Neural cell (in vitro differentiated cells): Measurements from ENCODE around the gene CYP8B1.

Source experiments
- EP300 ChIP-seq: fragments of 450-650 bp; conservative IDR thresholded peaks from 2 replicates; pipeline ENCODE4 v1.6.1; 2014; ENCODE audit warnings: antibody characterized with exemption, mild to moderate bottlenecking, moderate library complexity; ENCODE audit not compliant: poor library complexity, severe bottlenecking
- EZH2 ChIP-seq: fragments of 200-600, 300-800 bp; shearing (Covaris generic), sonication (generic); IDR thresholded peaks from 2 replicates; pipeline ENCODE4 v1.6.1; 2014; ENCODE audit warnings: antibody characterized with exemption, low read length, borderline replicate concordance, mild to moderate bottlenecking; ENCODE audit not compliant: insufficient read depth, poor library complexity, severe bottlenecking
- POLR2AphosphoS5 ChIP-seq: IDR thresholded peaks from 2 replicates; pipeline ENCODE4 v1.6.1; 2012
- SMC3 ChIP-seq: fragments of 450-650 bp; conservative IDR thresholded peaks from 2 replicates; pipeline ENCODE4 v1.6.1; 2014; ENCODE audit warnings: antibody characterized with exemption, mild to moderate bottlenecking, moderate library complexity; ENCODE audit not compliant: poor library complexity
- TAF1 ChIP-seq: IDR thresholded peaks from 2 replicates; pipeline ENCODE4 v1.6.1; 2012; ENCODE audit warnings: low read depth
- TF ChIP-seq, protein P1 (sequence below): fragments of 450-650 bp; IDR thresholded peaks from 2 replicates; pipeline ENCODE4 v1.5.1; 2014; ENCODE audit warnings: antibody characterized with exemption, mild to moderate bottlenecking, moderate library complexity; ENCODE audit not compliant: poor library complexity, severe bottlenecking

DNA sequence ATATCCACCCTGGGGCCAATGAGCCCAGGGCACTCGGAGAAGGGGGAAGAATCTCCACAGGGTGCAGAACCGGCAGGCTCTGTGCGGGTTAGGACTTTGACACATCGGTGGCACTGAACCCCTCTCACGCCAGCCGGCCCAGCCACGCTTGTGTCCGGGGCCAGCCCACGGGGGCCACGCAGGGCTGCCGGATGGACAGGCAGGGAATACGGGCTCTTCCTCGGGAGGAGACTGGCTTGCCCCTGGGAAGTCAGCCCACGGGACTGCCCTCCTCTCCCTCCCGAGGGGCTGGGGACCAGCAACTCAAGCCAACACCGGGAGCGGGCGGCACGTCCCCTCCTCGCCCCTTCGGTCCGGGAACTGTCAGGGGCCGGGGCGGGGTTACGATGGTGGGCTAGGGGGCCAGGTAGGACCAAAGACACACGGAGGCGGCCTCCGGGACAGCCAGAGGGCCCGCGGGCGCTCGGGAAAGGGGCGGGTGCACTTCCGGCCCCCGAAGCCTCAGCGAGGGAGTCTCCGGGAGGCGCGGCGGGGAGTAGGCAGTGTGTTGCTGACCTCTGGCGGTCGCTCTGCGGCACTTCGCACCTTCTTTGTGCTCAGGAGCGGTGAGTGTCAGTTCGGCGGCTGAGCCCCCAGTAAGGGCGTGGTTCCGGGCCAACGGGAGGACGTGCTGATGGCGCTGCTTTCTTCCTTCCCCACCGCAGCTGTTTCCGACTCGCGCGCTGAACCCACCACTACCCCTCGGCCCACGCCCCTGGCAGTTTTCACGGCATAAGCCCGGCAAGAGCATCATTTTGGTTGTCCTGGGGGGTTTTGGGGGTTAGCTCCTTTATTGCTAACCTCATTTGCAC lies 5.1 kb upstream of the CYP8B1 start:
- TF ChIP-seq, protein P1, sequence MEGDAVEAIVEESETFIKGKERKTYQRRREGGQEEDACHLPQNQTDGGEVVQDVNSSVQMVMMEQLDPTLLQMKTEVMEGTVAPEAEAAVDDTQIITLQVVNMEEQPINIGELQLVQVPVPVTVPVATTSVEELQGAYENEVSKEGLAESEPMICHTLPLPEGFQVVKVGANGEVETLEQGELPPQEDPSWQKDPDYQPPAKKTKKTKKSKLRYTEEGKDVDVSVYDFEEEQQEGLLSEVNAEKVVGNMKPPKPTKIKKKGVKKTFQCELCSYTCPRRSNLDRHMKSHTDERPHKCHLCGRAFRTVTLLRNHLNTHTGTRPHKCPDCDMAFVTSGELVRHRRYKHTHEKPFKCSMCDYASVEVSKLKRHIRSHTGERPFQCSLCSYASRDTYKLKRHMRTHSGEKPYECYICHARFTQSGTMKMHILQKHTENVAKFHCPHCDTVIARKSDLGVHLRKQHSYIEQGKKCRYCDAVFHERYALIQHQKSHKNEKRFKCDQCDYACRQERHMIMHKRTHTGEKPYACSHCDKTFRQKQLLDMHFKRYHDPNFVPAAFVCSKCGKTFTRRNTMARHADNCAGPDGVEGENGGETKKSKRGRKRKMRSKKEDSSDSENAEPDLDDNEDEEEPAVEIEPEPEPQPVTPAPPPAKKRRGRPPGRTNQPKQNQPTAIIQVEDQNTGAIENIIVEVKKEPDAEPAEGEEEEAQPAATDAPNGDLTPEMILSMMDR, result peak; percentile 72
- TF ChIP-seq EP300, result no peak
- no peak for TF ChIP-seq EZH2
- TF ChIP-seq POLR2AphosphoS5, result no peak
- TF ChIP-seq TAF1, result no peak
- peak; percentile 71 for TF ChIP-seq SMC3
